ENCODE results near the gene CLIP1.

The CLIP1 gene

DNA sequence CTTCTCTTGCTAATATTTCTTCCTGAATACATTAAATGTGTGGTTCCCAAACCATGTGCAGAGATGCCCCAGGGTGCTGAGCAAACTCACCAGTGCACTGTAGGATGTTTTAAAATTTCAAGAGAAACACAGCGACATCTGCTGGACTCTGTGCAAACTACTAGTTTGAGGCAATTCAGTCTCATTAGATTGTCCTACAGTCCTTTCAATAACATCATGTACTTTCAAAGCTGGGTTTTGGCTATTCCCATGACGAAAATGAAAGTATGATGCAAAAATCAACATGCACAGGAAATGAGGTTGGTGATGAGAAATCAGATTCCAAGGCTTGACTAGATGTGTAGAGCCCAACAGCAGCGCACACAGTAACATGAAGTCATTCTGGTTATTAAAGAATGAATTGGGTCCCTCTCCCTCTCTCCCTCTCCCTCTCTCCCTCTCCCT lies 66.3 kb downstream of the CLIP1 start:
- no peaks in the 10 kb centered on the region for H3K27me3 ChIP-seq (ENCODE audit: control insufficient read depth in 1 of 2, insufficient read depth in 2 of 2, low read length in 2 of 2)
- H3K9me3 ChIP-seq (ENCODE audit: control insufficient read depth in 2 of 2, low read length in 2 of 2), result no peaks in the 10 kb centered on the region
- H3K36me3 ChIP-seq (ENCODE audit: control insufficient read depth in 2 of 2, insufficient read depth in 2 of 2, low read length in 2 of 2), result peaks cover 35 to 46% of the 10 kb centered on the region in 2 donors
- H3K9ac ChIP-seq (ENCODE audit: low read length in 2 of 2), result peak overlapping the region in 1 of 2 donors; percentile 14
- no peaks in the 10 kb centered on the region for H3K4me1 ChIP-seq (ENCODE audit: control insufficient read depth, insufficient read depth, low read length)
- no peak overlapping the region for H3K4me3 ChIP-seq (ENCODE audit: low read length in 2 of 2)
- H3K27ac ChIP-seq (ENCODE audit: low read length), result no peak overlapping the region

DNA sequence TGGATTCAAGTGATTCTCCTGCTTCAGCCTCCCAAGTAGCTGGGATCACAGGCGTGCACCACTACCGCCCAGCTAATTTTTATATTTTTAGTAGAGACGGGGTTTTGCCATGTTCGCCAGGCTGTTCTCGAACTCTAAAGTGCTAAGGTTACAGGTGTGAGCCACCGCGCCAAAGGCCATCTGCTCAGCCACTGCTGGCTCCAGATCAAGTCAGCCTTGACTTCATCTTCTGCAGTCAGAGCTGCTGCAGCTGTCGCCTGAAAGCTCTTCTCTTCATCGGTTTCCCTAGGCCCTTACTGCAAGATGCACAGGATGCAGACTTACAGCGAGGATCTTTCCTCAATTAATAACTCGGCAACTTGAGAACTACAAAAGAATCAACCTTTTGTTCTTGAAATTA lies 66.8 kb downstream of the CLIP1 start:
- Histone ChIP-seq H3K27ac (ENCODE audit: low read length) (no peak overlapping the region), H3K36me3 (ENCODE audit: control insufficient read depth in 2 of 2, insufficient read depth in 2 of 2, low read length in 2 of 2) (peaks cover 30 to 42% of the 10 kb centered on the region in 2 donors), H3K4me3 (ENCODE audit: low read length in 2 of 2) (no peak overlapping the region), H3K4me1 (ENCODE audit: control insufficient read depth, insufficient read depth, low read length) (no peaks in the 10 kb centered on the region), H3K9me3 (ENCODE audit: control insufficient read depth in 2 of 2, low read length in 2 of 2) (no peaks in the 10 kb centered on the region), H3K27me3 (ENCODE audit: control insufficient read depth in 1 of 2, insufficient read depth in 2 of 2, low read length in 2 of 2) (no peaks in the 10 kb centered on the region), H3K9ac (ENCODE audit: low read length in 2 of 2) (peak overlapping the region in 1 of 2 donors; percentile 14)

DNA sequence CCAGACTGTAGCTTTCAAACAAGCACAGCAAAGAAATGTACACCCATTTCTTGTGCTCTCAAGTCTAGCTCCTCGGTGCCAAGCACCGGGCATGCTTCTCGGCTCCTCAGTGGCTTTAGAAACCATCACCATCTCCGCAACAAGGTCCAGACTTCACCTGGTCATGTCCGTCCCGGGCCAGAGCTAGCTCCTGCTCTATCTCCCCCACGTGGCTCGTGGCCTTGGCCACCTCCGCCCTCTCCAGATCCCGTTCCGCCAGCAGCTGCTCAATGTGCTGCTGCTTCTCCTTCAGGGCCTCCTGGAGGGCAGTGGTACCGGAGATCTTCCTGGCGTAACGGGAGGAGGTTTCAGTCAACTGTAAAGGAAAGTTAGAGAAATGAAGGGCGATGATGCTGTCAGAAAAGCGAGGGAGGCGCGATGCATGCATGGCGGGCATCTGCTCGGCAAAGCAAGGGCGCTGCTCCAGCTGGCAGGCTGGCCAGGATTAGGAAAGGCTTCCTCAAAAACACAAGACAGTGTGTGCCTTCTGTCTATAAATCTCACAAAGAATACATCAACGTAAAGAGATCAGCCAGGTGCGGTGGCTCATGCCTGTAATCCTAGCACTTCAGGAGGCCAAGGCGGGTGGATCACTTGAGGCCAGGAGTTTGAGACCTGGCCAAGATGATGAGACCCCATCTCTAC lies 67.4 kb downstream of the CLIP1 start:
- Histone ChIP-seq H3K27me3 (ENCODE audit: control insufficient read depth in 1 of 2, insufficient read depth in 2 of 2, low read length in 2 of 2) (no peaks in the 10 kb centered on the region), H3K4me3 (ENCODE audit: low read length in 2 of 2) (no peak overlapping the region), H3K9me3 (ENCODE audit: control insufficient read depth in 2 of 2, low read length in 2 of 2) (no peaks in the 10 kb centered on the region), H3K4me1 (ENCODE audit: control insufficient read depth, insufficient read depth, low read length) (peaks cover 1% of the 10 kb centered on the region), H3K27ac (ENCODE audit: low read length) (no peak overlapping the region), H3K9ac (ENCODE audit: low read length in 2 of 2) (no peak overlapping the region), H3K36me3 (ENCODE audit: control insufficient read depth in 2 of 2, insufficient read depth in 2 of 2, low read length in 2 of 2) (peaks cover 28 to 38% of the 10 kb centered on the region in 2 donors)

DNA sequence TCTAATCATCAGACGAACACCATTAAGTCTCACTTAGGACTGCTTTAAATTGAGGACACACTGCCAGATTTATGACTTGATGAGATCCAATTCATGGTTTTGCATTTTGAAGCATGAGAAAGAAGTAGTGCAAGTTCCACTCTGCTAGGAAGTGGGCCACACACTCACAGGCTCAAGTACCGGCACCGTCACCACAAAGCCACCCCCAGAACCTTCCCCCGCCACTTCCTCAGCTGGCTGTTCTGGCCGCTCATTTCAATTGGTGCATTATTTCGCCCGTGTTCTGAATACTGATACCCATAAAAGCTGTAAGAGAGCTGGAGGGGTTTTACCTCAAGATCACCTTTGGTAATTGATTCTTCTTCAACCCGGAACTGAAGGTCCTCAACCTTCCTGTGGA lies 70.1 kb downstream of the CLIP1 start:
- no peak overlapping the region for H3K27ac ChIP-seq (ENCODE audit: low read length)
- no peaks in the 10 kb centered on the region for H3K27me3 ChIP-seq (ENCODE audit: control insufficient read depth in 1 of 2, insufficient read depth in 2 of 2, low read length in 2 of 2)
- H3K4me1 ChIP-seq (ENCODE audit: control insufficient read depth, insufficient read depth, low read length), result peaks cover 4% of the 10 kb centered on the region
- no peak overlapping the region for H3K9ac ChIP-seq (ENCODE audit: low read length in 2 of 2)
- H3K36me3 ChIP-seq (ENCODE audit: control insufficient read depth in 2 of 2, insufficient read depth in 2 of 2, low read length in 2 of 2), result peaks cover 34 to 45% of the 10 kb centered on the region in 2 donors
- no peaks in the 10 kb centered on the region for H3K9me3 ChIP-seq (ENCODE audit: control insufficient read depth in 2 of 2, low read length in 2 of 2)
- no peak overlapping the region for H3K4me3 ChIP-seq (ENCODE audit: low read length in 2 of 2)

DNA sequence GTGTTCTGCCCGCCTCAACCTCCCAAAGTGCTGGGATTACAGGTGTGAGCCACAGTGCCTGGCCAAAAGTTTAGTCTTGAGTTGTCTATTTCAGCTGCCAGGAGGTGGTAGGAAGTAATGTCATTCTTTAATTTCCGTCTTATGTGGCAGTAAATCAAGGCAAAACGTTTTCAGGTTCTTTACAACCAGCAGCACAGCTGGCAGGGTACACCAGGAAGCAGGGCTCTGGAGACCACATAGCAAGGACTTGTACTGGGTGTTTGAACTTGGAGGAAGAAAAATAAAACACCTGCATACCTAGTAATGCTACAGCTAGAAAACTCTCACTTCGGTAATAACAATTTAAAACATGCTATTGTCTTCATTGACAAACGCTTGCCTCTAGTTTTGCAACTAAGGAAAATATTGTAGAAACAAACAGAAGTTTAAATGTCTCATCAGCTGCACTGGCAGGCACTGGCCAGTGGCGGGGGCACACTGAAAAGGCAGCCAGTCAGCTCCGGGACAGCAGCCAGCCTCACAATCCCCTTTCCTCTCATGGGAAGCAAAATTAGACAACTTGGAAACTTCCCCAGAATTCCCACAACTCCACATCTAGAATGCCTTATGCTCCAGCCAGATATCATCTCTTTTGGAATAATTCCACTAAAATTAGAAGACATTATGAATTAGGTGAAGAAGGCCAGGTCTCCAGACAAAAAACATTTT lies 72.2 kb downstream of the CLIP1 start:
- no peak overlapping the region for H3K4me3 ChIP-seq (ENCODE audit: low read length in 2 of 2)
- no peak overlapping the region for H3K9ac ChIP-seq (ENCODE audit: low read length in 2 of 2)
- peaks cover 40 to 54% of the 10 kb centered on the region in 2 donors for H3K36me3 ChIP-seq (ENCODE audit: control insufficient read depth in 2 of 2, insufficient read depth in 2 of 2, low read length in 2 of 2)
- H3K27ac ChIP-seq (ENCODE audit: low read length), result peak overlapping the region; percentile 60
- H3K4me1 ChIP-seq (ENCODE audit: control insufficient read depth, insufficient read depth, low read length), result peaks cover 4% of the 10 kb centered on the region
- no peaks in the 10 kb centered on the region for H3K27me3 ChIP-seq (ENCODE audit: control insufficient read depth in 1 of 2, insufficient read depth in 2 of 2, low read length in 2 of 2)
- H3K9me3 ChIP-seq (ENCODE audit: control insufficient read depth in 2 of 2, low read length in 2 of 2), result no peaks in the 10 kb centered on the region

DNA sequence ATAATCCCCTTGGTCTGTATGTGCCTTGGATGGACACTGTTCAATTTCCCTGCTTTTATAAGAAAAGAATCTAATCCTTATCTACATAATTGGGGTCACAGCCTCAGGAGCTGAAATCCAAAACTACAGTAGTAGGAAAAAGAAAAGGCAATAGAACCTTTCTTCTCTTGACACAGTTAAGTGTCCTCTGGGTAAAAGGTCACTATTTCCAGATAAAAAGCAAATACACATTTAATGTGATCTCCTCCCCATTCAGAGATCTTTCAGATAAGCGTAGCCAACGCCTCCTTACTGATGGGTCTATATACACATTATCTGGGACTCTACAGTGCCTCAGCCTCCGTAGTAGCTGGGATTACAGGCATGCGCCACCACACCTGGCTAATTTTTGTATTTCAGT lies 73.4 kb downstream of the CLIP1 start:
- H3K36me3 ChIP-seq (ENCODE audit: control insufficient read depth in 2 of 2, insufficient read depth in 2 of 2, low read length in 2 of 2), result peaks cover 30 to 44% of the 10 kb centered on the region in 2 donors

DNA sequence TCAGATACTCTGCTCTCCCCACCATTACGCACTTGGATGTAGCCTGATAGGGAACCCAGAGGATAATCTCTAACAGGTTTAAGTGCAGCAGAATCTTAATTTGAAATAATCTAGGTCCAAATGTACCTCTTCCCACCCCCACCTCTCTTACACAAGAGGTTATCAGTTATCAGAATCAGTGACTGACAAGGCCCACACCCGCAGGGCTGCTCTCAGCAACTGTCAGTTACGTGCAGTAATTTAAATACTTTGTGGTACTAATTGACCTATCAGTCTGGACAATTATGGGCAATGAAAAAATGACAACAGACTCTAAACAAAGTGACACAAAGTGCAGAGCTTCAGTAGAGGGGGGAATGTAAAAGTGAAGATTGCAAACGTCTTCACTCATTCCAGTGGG lies 74.0 kb downstream of the CLIP1 start:
- no peak overlapping the region for H3K27ac ChIP-seq (ENCODE audit: low read length)
- H3K4me3 ChIP-seq (ENCODE audit: low read length in 2 of 2), result no peak overlapping the region
- peaks cover 4% of the 10 kb centered on the region for H3K4me1 ChIP-seq (ENCODE audit: control insufficient read depth, insufficient read depth, low read length)
- H3K36me3 ChIP-seq (ENCODE audit: control insufficient read depth in 2 of 2, insufficient read depth in 2 of 2, low read length in 2 of 2), result peaks cover 30 to 41% of the 10 kb centered on the region in 2 donors
- no peak overlapping the region for H3K9ac ChIP-seq (ENCODE audit: low read length in 2 of 2)
- H3K27me3 ChIP-seq (ENCODE audit: control insufficient read depth in 1 of 2, insufficient read depth in 2 of 2, low read length in 2 of 2), result no peaks in the 10 kb centered on the region
- no peaks in the 10 kb centered on the region for H3K9me3 ChIP-seq (ENCODE audit: control insufficient read depth in 2 of 2, low read length in 2 of 2)

More for the DNA sequence above, 73.4 kb downstream of the CLIP1 start:
- Histone ChIP-seq H3K9me3 (ENCODE audit: control insufficient read depth in 2 of 2, low read length in 2 of 2) (no peaks in the 10 kb centered on the region), H3K4me1 (ENCODE audit: control insufficient read depth, insufficient read depth, low read length) (peaks cover 4% of the 10 kb centered on the region), H3K27me3 (ENCODE audit: control insufficient read depth in 1 of 2, insufficient read depth in 2 of 2, low read length in 2 of 2) (no peaks in the 10 kb centered on the region), H3K4me3 (ENCODE audit: low read length in 2 of 2) (no peak overlapping the region), H3K9ac (ENCODE audit: low read length in 2 of 2) (no peak overlapping the region), H3K27ac (ENCODE audit: low read length) (no peak overlapping the region)

DNA sequence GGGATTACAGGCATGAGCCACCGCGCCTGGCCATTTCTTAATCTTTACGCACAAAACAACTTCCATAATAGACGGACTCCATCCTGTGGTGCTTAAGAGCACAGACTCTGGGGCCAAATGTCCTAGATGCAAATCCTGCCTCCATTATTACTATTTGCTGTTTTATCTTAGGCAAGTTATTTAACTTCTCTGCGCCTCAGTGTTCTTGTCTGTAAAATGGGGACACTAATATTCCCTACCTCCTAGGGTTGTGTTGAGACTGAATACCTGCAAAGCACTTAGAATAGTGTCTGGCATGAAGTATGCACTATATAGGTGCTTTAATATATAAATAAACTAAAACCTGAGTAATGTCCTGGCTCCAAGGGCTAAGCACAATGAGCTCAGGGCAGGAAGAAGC lies 76.4 kb downstream of the CLIP1 start:
- H3K36me3 ChIP-seq (ENCODE audit: control insufficient read depth in 2 of 2, insufficient read depth in 2 of 2, low read length in 2 of 2), result peaks cover 26 to 38% of the 10 kb centered on the region in 2 donors
- no peaks in the 10 kb centered on the region for H3K27me3 ChIP-seq (ENCODE audit: control insufficient read depth in 1 of 2, insufficient read depth in 2 of 2, low read length in 2 of 2)
- H3K27ac ChIP-seq (ENCODE audit: low read length), result no peak overlapping the region
- H3K9me3 ChIP-seq (ENCODE audit: control insufficient read depth in 2 of 2, low read length in 2 of 2), result no peaks in the 10 kb centered on the region
- H3K4me1 ChIP-seq (ENCODE audit: control insufficient read depth, insufficient read depth, low read length), result peaks cover 4% of the 10 kb centered on the region
- H3K9ac ChIP-seq (ENCODE audit: low read length in 2 of 2), result no peak overlapping the region
- H3K4me3 ChIP-seq (ENCODE audit: low read length in 2 of 2), result no peak overlapping the region

DNA sequence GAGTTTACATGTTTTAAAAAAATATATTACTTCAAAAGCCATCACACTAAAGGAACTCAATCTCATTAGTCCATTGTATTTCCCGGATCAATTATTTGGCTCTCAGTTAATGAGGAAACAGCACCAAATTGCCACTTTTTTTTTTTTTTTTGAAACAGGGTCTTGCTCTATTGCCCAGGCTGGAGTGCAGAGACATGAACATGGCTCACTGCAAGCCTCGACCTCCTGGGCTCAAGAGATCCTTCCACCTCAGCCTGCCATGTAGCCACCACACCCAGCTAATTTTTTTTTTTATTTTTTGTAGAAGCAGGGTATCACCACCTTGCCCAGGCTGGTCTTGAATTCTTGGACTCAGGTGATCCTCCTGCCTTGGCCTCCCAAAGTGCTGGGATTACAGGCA lies 77.4 kb downstream of the CLIP1 start:
- Histone ChIP-seq H3K9me3 (ENCODE audit: control insufficient read depth in 2 of 2, low read length in 2 of 2) (no peaks in the 10 kb centered on the region), H3K4me1 (ENCODE audit: control insufficient read depth, insufficient read depth, low read length) (peaks cover 3% of the 10 kb centered on the region), H3K27me3 (ENCODE audit: control insufficient read depth in 1 of 2, insufficient read depth in 2 of 2, low read length in 2 of 2) (no peaks in the 10 kb centered on the region), H3K4me3 (ENCODE audit: low read length in 2 of 2) (no peak overlapping the region), H3K36me3 (ENCODE audit: control insufficient read depth in 2 of 2, insufficient read depth in 2 of 2, low read length in 2 of 2) (peaks cover 31 to 45% of the 10 kb centered on the region in 2 donors), H3K9ac (ENCODE audit: low read length in 2 of 2) (no peak overlapping the region), H3K27ac (ENCODE audit: low read length) (no peak overlapping the region)

DNA sequence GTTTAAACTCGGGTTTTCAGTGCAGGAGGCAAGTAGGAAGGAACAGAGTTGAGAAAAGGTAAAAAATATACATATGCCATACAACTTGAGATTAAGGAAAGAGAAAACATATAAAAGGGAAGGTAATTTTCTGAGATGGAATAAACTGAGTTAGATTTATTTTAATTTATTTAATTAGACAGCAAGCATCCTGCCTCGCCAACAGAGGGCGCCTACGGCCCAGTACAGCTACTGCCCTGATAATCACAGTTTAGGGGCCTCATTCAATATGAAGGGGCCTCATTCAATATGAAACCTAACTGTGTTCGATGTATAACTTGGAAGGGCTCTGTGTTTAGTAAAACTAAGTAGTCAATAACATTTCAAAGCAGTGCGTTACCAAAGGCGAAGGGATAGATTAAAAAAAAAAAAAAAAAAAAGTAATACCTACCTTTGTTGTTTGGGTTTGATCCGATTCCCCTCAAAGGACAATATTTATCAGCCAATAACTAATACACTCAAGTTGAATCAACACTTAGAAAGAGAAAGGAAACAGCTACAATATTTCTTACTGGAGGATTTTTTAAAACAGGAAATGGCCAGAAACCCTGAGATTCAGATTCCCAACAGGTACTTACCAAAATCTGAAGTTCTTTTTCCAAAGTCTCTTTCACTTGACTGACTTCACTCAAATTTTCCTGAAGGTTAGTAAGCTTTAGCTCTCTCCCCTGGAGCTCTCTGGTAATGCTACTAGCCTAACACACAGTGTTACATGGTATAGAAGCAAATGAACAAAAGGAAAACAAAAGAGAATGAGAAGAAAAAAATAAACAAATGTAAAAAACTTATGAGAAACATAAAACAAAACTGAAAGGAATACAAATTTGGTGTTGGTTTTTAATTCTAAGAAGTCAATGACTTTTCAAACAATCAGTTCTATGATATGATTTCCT lies 86.2 kb downstream of the CLIP1 start:
- no peaks in the 10 kb centered on the region for H3K9me3 ChIP-seq (ENCODE audit: control insufficient read depth in 2 of 2, low read length in 2 of 2)
- H3K27me3 ChIP-seq (ENCODE audit: control insufficient read depth in 1 of 2, insufficient read depth in 2 of 2, low read length in 2 of 2), result no peaks in the 10 kb centered on the region
- no peaks in the 10 kb centered on the region for H3K4me1 ChIP-seq (ENCODE audit: control insufficient read depth, insufficient read depth, low read length)
- no peak overlapping the region for H3K9ac ChIP-seq (ENCODE audit: low read length in 2 of 2)
- H3K36me3 ChIP-seq (ENCODE audit: control insufficient read depth in 2 of 2, insufficient read depth in 2 of 2, low read length in 2 of 2), result peaks cover 44% of the 10 kb centered on the region in 2 donors
- no peak overlapping the region for H3K4me3 ChIP-seq (ENCODE audit: low read length in 2 of 2)
- H3K27ac ChIP-seq (ENCODE audit: low read length), result no peak overlapping the region
